SK-N-SH (cell line): ENCODE data around the gene TMEM271. TPM values are rescaled to one million over a fixed set of nuclear protein-coding genes. Genes with fewer than 3 reads are reported as not detected.

Experiments used
- CTCF ChIA-PET: fragments of 300-600, 350-600 bp; formaldehyde crosslinking; extraction: SDS; loops from one replicate; lab custom pipeline; 2021; lab: Yijun Ruan, JAX
- POLR2A ChIA-PET: fragments of 350-600 bp; sonication (Branson Sonifier 250); formaldehyde crosslinking; extraction: SDS; loops from one replicate; lab custom pipeline; 2020; ENCODE audit warnings: antibody characterized with exemption, inconsistent platforms; lab: Yijun Ruan, JAX
- DNase-seq: peaks from one replicate; pipeline ENCODE4 v3.0.0; 2012
- H2AFZ ChIP-seq: fragments of 200-600 bp; sonication (generic); 2 replicates; pipeline ENCODE4 v1.8.1; 2016; ENCODE audit warnings: antibody characterized with exemption, mild to moderate bottlenecking, low read depth
- H3F3A ChIP-seq: fragments of 200-600 bp; sonication (generic); replicated peaks from 2 replicates; pipeline ENCODE3; 2016; ENCODE audit warnings: antibody characterized with exemption, mild to moderate bottlenecking; ENCODE audit not compliant: insufficient read depth
- H3K27ac ChIP-seq, 2 experiments: fragments of 200-500 bp in 1 of 2; fragments of 200-600 bp in 1 of 2; sonication (Bioruptor generic) in 1 of 2; sonication (generic), shearing (Covaris generic) in 1 of 2; 2 replicates each; pipeline versions ENCODE4 v1.5.1 to v1.6.1; 2014 to 2016; ENCODE audit warnings: low read depth in 2 of 2, inconsistent platforms in 1 of 2, low read length in 1 of 2, mild to moderate bottlenecking in 1 of 2, mixed read lengths in 1 of 2
- H3K27me3 ChIP-seq: fragments of 200-600 bp; sonication (generic), shearing (Covaris generic); 2 replicates; pipeline ENCODE4 v1.6.1; 2016; ENCODE audit warnings: mixed run types; ENCODE audit not compliant: insufficient read depth
- H3K36me3 ChIP-seq, 2 experiments: fragments of 200-500 bp in 1 of 2; fragments of 200-600 bp in 1 of 2; sonication (Bioruptor generic) in 1 of 2; sonication (generic) in 1 of 2; replicated peaks in 1 of 2; 2 replicates each; pipeline versions ENCODE3 to v1.5.1; 2014 to 2016; ENCODE audit warnings: low read length in 1 of 2, mild to moderate bottlenecking in 1 of 2; ENCODE audit not compliant: insufficient read depth in 2 of 2, control insufficient read depth in 1 of 2
- H3K4me1 ChIP-seq, 2 experiments: fragments of 200-500 bp in 1 of 2; fragments of 200-600 bp in 1 of 2; sonication (Bioruptor generic) in 1 of 2; sonication (generic), shearing (Covaris generic) in 1 of 2; 2 replicates each; pipeline versions ENCODE4 v1.5.1 to v1.6.1; 2014 to 2016; ENCODE audit warnings: low read depth in 1 of 2, low read length in 1 of 2, mixed run types in 1 of 2; ENCODE audit not compliant: insufficient read depth in 2 of 2, control insufficient read depth in 1 of 2
- H3K4me2 ChIP-seq: fragments of 200-600 bp; sonication (generic), shearing (Covaris generic); 2 replicates; pipeline ENCODE4 v1.6.1; 2017; ENCODE audit warnings: mixed run types
- H3K4me3 ChIP-seq, 2 experiments: fragments of 200-500 bp in 1 of 2; fragments of 200-600 bp in 1 of 2; sonication (Bioruptor generic) in 1 of 2; sonication (generic), shearing (Covaris generic) in 1 of 2; 2 replicates each; pipeline versions ENCODE4 v1.5.1 to v1.8.1; 2014 to 2016; ENCODE audit warnings: low read depth in 2 of 2, inconsistent platforms in 1 of 2, low read length in 1 of 2, mild to moderate bottlenecking in 1 of 2, mixed read lengths in 1 of 2, moderate library complexity in 1 of 2
- H3K79me2 ChIP-seq: fragments of 200-600 bp; sonication (generic); 2 replicates; pipeline ENCODE4 v1.8.1; 2017; ENCODE audit warnings: mild to moderate bottlenecking; ENCODE audit not compliant: insufficient read depth
- H3K9ac ChIP-seq: fragments of 200-600 bp; sonication (generic); 2 replicates; pipeline ENCODE4 v1.6.1; 2017; ENCODE audit warnings: mixed run types
- H3K9me2 ChIP-seq: fragments of 200-600 bp; sonication (generic); 2 replicates; pipeline ENCODE4 v1.6.1; 2017; ENCODE audit warnings: mixed run types
- H3K9me3 ChIP-seq: fragments of 200-600 bp; sonication (generic); 2 replicates; pipeline ENCODE4 v1.6.1; 2017; ENCODE audit warnings: mixed run types, mild to moderate bottlenecking, moderate library complexity
- H4K20me1 ChIP-seq: fragments of 200-600 bp; sonication (generic); 2 replicates; pipeline ENCODE4 v1.6.1; 2017; ENCODE audit warnings: mild to moderate bottlenecking, mixed run types; ENCODE audit not compliant: insufficient read depth
- CHD2 ChIP-seq: fragments of 150-350 bp; IDR thresholded peaks from 2 replicates; pipeline ENCODE4 v1.6.1; 2018; ENCODE audit warnings: low read length; ENCODE audit not compliant: partially characterized antibody
- FOSL2 ChIP-seq: IDR thresholded peaks from 2 replicates; pipeline ENCODE4 v1.4.0; 2012; ENCODE audit warnings: low read depth, mild to moderate bottlenecking, moderate library complexity, borderline replicate concordance
- FOXM1 ChIP-seq: IDR thresholded peaks from 2 replicates; pipeline ENCODE4 v1.4.0; 2012; ENCODE audit warnings: low read depth, mild to moderate bottlenecking
- POLR2AphosphoS5 ChIP-seq: IDR thresholded peaks from 2 replicates; pipeline ENCODE4 v1.6.1; 2012; ENCODE audit warnings: low read depth, low read length
- RFX5 ChIP-seq: IDR thresholded peaks from 2 replicates; pipeline ENCODE4 v1.6.1; 2012; ENCODE audit warnings: mild to moderate bottlenecking, improper control_type of control experiment, low read length
- RXRA ChIP-seq: IDR thresholded peaks from 2 replicates; pipeline ENCODE4 v1.4.0; 2012; ENCODE audit warnings: low read depth, mild to moderate bottlenecking, borderline replicate concordance
- SMC3 ChIP-seq: IDR thresholded peaks from 2 replicates; pipeline ENCODE4 v1.6.1; 2012; ENCODE audit warnings: low read depth, low read length, improper control_type of control experiment
- YY1 ChIP-seq: IDR thresholded peaks from 2 replicates; pipeline ENCODE4 v1.4.0; 2012; ENCODE audit warnings: low read depth, mild to moderate bottlenecking
- WGBS: methylation state at CpG from one replicate; pipeline ENCODE4 v1.1.6; 2017; ENCODE audit warnings: low lambda C conversion rate; 5-methylcytosine and 5-hydroxymethylcytosine counted together
- polyA plus RNA-seq, 3 experiments: library from polyadenylated mRNA; depleted of rRNA; stranded (reverse); fragments of >200 nt; gene quantifications; 2 replicates each; pipeline ENCODE4 v1.2.3, GENCODE V29; 2012
- TF ChIP-seq, protein P1 (sequence below): fragments of 200-600 bp; sonication (generic); IDR thresholded peaks from 2 replicates; pipeline ENCODE4 v1.6.1; 2017; ENCODE audit warnings: antibody characterized with exemption, mild to moderate bottlenecking, moderate library complexity
- TF ChIP-seq, protein P2 (sequence below): fragments of 150-350 bp; IDR thresholded peaks from 2 replicates; pipeline ENCODE4 v1.6.1; 2016; ENCODE audit warnings: mild to moderate bottlenecking, low read depth, low read length

Gene TMEM271
- polyA plus RNA-seq, 1 of the 3 experiments (the other 2 are of a cell fraction), result not detected

DNA sequence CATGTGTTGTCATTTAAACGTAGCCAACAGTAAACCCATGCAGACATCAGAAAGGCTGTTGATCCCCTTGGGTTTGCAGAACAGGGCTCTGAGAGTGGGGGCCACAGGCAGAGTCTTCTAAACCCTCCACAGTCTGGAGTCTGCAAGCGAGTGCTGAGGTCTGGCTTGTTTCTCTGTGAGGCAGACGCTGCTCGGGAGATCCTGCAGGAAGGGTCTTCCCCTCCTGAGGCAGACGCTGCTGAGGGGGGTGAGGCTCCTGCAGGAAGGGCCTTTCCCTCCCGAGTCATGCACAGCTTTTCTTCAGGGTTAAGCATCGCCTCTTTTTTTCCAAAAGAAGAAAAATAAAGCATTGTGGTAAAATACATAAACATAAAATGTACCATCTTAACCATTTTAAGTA lies 32.1 kb upstream of the TMEM271 start (continued):
- TF ChIP-seq, protein P1, sequence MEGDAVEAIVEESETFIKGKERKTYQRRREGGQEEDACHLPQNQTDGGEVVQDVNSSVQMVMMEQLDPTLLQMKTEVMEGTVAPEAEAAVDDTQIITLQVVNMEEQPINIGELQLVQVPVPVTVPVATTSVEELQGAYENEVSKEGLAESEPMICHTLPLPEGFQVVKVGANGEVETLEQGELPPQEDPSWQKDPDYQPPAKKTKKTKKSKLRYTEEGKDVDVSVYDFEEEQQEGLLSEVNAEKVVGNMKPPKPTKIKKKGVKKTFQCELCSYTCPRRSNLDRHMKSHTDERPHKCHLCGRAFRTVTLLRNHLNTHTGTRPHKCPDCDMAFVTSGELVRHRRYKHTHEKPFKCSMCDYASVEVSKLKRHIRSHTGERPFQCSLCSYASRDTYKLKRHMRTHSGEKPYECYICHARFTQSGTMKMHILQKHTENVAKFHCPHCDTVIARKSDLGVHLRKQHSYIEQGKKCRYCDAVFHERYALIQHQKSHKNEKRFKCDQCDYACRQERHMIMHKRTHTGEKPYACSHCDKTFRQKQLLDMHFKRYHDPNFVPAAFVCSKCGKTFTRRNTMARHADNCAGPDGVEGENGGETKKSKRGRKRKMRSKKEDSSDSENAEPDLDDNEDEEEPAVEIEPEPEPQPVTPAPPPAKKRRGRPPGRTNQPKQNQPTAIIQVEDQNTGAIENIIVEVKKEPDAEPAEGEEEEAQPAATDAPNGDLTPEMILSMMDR, result no peak
- no peak for TF ChIP-seq POLR2AphosphoS5
- no peak for TF ChIP-seq SMC3
- no peak for TF ChIP-seq CHD2
- TF ChIP-seq YY1, result no peak
- no peak for TF ChIP-seq FOSL2

DNA sequence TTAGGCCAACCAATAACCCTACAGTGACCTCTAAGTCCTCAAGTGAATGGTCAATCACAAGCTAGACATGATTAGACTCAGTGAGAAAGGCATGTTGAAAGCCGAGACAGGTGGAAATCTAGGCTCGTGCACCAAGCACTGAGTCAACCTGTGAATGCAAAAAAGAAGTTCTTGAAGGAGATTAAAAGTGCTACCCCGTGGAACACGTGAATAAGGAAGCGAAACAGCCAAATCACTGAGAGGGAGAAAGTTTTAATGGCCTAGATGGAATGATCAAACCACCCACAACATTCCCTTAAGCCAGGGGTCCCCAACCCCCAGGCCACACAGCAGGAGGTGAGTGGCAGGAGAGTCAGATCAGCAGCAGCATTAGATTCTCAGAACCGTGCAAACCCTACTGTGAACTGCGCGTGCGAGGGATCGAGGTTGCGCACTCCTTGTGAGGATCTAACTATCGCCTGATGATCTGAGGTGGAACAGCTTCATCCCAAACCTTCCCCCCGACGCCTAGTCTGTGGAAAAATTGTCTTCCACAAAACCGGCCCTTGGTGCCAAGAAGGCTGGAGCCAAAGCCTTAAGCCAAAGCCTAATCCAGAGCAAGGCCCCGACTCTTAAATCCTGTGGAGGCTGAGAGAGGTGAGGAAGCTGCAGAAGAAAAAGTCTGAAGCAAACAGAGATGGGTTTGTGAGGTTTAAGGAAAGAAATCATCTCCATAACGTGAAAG lies 29.8 kb upstream of the TMEM271 start:
- Histone ChIP-seq H3K4me3 (no peak overlapping the region), H3F3A (no peaks in the 10 kb centered on the region), H3K9ac (no peak overlapping the region), H3K4me1 (peaks cover 0 to 6% of the 10 kb centered on the region in 2 experiments; a peak in 1 of 4 replicates), H3K27ac (no peak overlapping the region), H3K36me3 (no peaks in the 10 kb centered on the region), H3K4me2 (no peak overlapping the region), H3K79me2 (no peaks in the 10 kb centered on the region), H3K9me2 (no peaks in the 10 kb centered on the region), H2AFZ (no peak overlapping the region), H3K9me3 (no peaks in the 10 kb centered on the region), H4K20me1 (no peaks in the 10 kb centered on the region), H3K27me3 (no peaks in the 10 kb centered on the region; the same call in 1 of the 2 replicates)
- ChIA-PET CTCF (interaction anchor here (0.9 to 1.3 kb wide), 2 partner anchors 16 to 19 kb away, joined by 3 read pairs; partner anchors contain the start of gene PDE6B), POLR2A (no interaction called here)
- WGBS, result 19% methylated on average over 11 of the region's 17 CpGs
- no peak for DNase-seq
- no peak for TF ChIP-seq SMC3
- TF ChIP-seq, protein P2, sequence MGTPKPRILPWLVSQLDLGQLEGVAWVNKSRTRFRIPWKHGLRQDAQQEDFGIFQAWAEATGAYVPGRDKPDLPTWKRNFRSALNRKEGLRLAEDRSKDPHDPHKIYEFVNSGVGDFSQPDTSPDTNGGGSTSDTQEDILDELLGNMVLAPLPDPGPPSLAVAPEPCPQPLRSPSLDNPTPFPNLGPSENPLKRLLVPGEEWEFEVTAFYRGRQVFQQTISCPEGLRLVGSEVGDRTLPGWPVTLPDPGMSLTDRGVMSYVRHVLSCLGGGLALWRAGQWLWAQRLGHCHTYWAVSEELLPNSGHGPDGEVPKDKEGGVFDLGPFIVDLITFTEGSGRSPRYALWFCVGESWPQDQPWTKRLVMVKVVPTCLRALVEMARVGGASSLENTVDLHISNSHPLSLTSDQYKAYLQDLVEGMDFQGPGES, result no peak
- TF ChIP-seq FOXM1, result no peak
- no peak for TF ChIP-seq RFX5

DNA sequence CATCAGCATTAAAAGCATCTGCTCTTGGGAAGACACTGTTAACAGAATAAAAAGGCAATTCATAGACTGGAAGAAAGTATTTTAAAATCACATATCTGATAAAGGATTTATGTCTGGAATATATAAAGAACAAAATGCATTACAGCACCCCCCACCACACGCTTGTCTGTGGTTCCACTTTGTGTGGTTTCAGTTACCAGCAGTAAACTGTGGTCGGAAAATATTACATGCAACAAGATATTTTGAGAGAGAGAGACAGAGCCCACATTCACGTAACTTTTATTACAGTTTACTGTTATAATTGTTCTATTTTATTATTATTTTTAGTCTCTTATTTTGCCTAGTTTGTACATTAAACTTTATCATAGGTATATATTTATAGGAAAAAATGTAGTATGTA lies 28.0 kb upstream of the TMEM271 start:
- Histone ChIP-seq H3K27ac (no peak overlapping the region), H3K27me3 (peaks cover 6% of the 10 kb centered on the region; the same call in 1 of the 2 replicates), H3K36me3 (no peaks in the 10 kb centered on the region), H3K4me1 (no peaks in the 10 kb centered on the region), H3K79me2 (no peaks in the 10 kb centered on the region), H3K9ac (no peak overlapping the region), H3K4me2 (no peak overlapping the region), H3F3A (no peaks in the 10 kb centered on the region), H2AFZ (no peak overlapping the region), H4K20me1 (no peaks in the 10 kb centered on the region), H3K4me3 (no peak overlapping the region), H3K9me3 (no peaks in the 10 kb centered on the region), H3K9me2 (no peaks in the 10 kb centered on the region)
- no peak for TF ChIP-seq RXRA
- DNase-seq, result no peak
- WGBS, result 30% methylated on average over 3 of the region's 3 CpGs
- ChIA-PET CTCF (no interaction called here), POLR2A (no interaction called here)
